ENCODE results near the gene KRTAP17-1.

The KRTAP17-1 gene

DNA sequence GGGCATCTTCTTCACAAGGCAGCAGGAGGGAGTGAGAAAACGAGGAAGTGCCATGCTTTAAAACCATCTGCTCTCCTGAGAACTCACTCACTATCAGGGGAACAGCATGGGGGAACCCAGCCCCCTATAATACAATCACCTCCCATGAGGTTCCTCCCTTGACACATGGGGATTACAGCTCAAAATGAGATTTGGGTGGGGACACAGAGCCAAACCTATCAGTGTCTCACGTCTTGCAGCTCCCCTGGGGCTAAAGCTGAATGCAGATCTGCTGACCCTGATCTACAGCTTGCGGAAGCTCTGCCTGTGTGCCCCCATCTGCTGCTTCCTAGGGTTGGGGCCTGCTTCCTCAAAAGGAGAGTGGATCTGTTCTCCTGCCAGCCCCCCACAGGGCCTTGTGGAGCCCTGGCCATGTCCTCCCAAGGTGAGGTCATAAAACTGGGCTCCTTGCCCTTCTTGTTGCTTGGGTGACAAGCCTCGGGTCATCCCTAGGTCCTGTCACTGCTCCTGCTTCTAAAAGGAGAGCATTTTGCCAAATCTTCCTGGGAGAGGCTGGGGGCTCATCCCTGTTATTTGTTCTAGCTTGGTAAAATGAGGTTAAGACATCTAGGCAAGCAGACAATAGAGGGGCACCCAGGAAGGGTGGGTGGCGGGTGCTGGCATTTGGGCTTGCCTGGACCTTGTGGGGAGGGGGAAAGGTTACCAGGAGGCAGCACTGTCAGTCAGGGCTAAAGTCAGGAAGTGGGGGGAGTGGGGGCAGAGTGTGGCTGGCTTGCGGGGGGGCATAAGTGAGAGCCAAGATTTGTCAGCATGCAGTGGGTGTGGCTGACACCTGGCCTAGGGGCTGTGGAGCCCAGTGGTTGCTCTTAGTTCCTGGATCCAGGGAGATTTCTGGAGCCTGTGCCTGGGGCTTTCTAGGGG, 19.1 kb upstream of the KRTAP17-1 start:
- peaks cover 88% of the 10 kb centered on the region for H3K27me3 ChIP-seq (ENCODE audit: insufficient read depth, low read depth, severe bottlenecking)
- H3K27ac ChIP-seq = no peak overlapping the region
- H3K36me3 ChIP-seq = no peaks in the 10 kb centered on the region
- no peak overlapping the region for H3K4me3 ChIP-seq (ENCODE audit: low read depth, low read length)
- TF ChIP-seq, protein P1, sequence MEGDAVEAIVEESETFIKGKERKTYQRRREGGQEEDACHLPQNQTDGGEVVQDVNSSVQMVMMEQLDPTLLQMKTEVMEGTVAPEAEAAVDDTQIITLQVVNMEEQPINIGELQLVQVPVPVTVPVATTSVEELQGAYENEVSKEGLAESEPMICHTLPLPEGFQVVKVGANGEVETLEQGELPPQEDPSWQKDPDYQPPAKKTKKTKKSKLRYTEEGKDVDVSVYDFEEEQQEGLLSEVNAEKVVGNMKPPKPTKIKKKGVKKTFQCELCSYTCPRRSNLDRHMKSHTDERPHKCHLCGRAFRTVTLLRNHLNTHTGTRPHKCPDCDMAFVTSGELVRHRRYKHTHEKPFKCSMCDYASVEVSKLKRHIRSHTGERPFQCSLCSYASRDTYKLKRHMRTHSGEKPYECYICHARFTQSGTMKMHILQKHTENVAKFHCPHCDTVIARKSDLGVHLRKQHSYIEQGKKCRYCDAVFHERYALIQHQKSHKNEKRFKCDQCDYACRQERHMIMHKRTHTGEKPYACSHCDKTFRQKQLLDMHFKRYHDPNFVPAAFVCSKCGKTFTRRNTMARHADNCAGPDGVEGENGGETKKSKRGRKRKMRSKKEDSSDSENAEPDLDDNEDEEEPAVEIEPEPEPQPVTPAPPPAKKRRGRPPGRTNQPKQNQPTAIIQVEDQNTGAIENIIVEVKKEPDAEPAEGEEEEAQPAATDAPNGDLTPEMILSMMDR (IDR thresholded peaks at IDR 0.05; ENCODE audit: low read depth, low read length) = no peak
- no peak for DNase-seq
- no peaks in the 10 kb centered on the region for H3K9me3 ChIP-seq (ENCODE audit: severe bottlenecking)

DNA sequence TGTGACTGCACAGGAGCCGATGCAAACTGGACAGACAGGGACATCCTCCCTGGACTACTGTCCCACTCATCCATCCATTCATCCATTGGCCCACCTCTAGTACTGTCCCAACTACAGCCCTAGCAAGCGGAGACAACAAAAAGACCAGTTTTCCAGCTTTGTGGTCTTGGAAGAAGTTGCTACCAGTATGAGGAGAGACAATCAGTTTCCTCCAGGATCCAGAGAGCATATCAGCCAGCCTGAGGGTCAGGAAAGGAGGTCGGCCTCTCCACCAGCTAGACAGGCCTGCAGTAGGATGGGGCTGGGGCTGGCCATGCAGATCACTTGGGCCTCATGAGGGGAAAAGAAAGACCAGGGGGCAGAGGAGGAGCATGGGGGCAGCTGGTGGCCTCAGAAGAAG, 18.3 kb upstream of the KRTAP17-1 start:
- TF ChIP-seq, protein P1 (IDR thresholded peaks at IDR 0.05; ENCODE audit: low read depth, low read length) = no peak
- DNase-seq = no peak
- Histone ChIP-seq H3K36me3 (no peaks in the 10 kb centered on the region), H3K9me3 (ENCODE audit: severe bottlenecking) (no peaks in the 10 kb centered on the region), H3K4me3 (ENCODE audit: low read depth, low read length) (no peak overlapping the region), H3K27me3 (ENCODE audit: insufficient read depth, low read depth, severe bottlenecking) (peaks cover 89% of the 10 kb centered on the region), H3K27ac (no peak overlapping the region)

DNA sequence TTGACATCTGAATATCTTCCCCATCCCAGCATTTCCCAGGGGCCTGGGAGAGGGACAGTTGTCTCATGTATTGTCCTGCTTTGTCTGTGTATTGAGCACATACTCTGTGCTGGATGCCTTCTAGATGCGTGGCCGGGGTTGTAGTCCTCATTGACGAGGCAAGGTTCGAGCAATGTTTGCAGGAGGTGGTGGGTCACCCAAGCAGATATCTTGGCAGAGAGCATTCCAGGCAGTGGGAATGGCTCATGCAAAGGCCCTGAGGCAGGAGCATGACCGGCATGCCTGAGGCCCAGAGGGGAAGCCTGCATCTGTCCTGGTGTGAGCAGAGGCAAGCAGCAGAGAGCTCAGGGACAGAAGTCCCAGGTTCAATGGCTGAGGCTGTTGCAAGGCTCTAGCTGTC, 17.6 kb upstream of the KRTAP17-1 start:
- no peaks in the 10 kb centered on the region for H3K36me3 ChIP-seq
- no peak for DNase-seq
- no peak overlapping the region for H3K27ac ChIP-seq
- no peak overlapping the region for H3K4me3 ChIP-seq (ENCODE audit: low read depth, low read length)
- TF ChIP-seq, protein P1 (IDR thresholded peaks at IDR 0.05; ENCODE audit: low read depth, low read length) = no peak
- H3K27me3 ChIP-seq (ENCODE audit: insufficient read depth, low read depth, severe bottlenecking) = peaks cover 94% of the 10 kb centered on the region
- H3K9me3 ChIP-seq (ENCODE audit: severe bottlenecking) = no peaks in the 10 kb centered on the region

DNA sequence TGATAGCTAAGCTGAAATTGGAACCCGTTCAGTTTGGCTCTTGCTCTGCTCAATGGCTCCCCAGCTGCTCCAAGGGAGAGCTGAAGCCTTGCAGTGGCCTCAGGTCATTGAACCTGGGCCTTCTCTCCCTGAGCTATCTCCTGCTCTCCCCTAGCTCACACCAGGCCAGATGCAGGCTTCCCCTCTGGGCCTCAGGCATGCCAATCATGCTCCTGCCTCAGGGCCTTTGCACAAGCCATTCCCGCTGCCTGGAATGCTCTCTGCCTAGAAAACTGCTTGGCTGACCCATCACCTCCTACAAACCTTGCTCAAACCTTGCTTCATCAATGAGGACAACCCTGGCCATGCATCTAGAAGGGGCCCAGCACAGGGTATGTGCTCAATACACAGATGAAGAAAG, 16.7 kb upstream of the KRTAP17-1 start:
- Histone ChIP-seq H3K27me3 (ENCODE audit: insufficient read depth, low read depth, severe bottlenecking) (peaks cover 95% of the 10 kb centered on the region), H3K9me3 (ENCODE audit: severe bottlenecking) (no peaks in the 10 kb centered on the region), H3K36me3 (no peaks in the 10 kb centered on the region), H3K27ac (no peak overlapping the region), H3K4me3 (ENCODE audit: low read depth, low read length) (no peak overlapping the region)
- TF ChIP-seq, protein P1 (IDR thresholded peaks at IDR 0.05; ENCODE audit: low read depth, low read length) = no peak
- no peak for DNase-seq

DNA sequence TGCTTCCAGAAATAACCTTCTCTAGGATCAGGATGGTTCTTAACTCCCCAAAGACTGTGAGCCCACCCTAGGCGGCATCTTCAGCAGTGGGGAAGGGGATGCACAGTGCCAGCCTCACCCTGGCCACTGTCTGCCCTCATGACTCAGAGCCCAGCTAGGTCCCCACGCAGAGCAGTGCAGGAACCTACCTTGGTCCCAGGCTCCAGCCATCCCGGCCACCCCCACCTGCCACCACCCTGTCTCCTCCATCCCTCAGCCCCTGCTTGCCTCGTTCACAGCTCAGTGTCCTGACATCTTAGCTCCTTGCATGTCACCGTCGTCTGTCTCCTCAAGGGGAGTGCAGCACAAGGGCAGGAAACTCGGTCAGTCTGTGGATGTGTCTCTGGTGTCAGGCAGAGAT, 16.1 kb upstream of the KRTAP17-1 start:
- H3K36me3 ChIP-seq = no peaks in the 10 kb centered on the region
- DNase-seq = no peak
- H3K9me3 ChIP-seq (ENCODE audit: severe bottlenecking) = no peaks in the 10 kb centered on the region
- peaks cover 95% of the 10 kb centered on the region for H3K27me3 ChIP-seq (ENCODE audit: insufficient read depth, low read depth, severe bottlenecking)
- H3K4me3 ChIP-seq (ENCODE audit: low read depth, low read length) = no peak overlapping the region
- no peak overlapping the region for H3K27ac ChIP-seq
- TF ChIP-seq, protein P1 (IDR thresholded peaks at IDR 0.05; ENCODE audit: low read depth, low read length) = no peak
